ENCODE data around the gene CUL7.
"Not testable (repeated sequence)": the region's sequence is repeated elsewhere in the genome, so short reads cannot be mapped to it uniquely, and the experiment has no call there.

CUL7 gene

DNA sequence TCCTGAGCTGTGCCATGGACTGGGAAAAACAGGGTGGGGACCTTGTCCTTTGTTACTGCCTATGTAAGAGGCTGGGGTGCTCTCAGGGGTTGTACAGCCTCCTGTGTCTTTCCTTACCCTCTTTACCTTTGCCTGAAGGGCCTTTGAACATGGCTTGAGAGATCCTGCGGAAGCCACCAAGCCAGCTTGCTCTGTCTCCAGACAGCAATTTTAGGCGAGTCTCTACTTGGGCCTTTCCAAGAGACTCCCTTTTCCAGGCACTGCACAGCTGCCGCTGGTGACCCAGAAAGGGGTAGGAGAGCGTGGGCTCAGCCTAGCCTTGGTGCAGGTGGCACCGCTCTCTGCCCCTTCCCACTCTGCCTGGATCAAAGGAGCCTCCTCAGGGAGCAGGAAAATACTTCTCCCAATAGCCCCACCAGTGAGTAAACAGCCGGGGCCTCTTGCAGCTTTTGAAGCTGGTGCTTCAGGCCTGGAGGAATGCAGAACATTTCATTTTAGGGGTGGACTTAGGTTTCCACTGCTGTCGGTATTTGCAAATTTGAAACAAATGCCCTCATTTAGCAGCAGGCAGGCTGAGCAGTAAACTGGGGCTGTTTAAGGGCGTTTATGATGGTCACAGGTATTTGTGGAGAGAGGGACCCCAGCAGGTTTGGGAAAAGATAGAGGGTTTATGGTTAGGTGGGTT is 36.4 kb upstream of the CUL7 start:
- Histone ChIP-seq H3K4me1 (ENCODE audit: control insufficient read depth, insufficient read depth, low read length) (peaks cover 38% of the 10 kb centered on the region), H3K4me3 (ENCODE audit: low read depth, low read length) (peak overlapping the region; percentile 1), H3K9me3 (ENCODE audit: control insufficient read depth, insufficient read depth, low read length) (no peaks in the 10 kb centered on the region), H3K36me3 (ENCODE audit: control insufficient read depth, insufficient read depth, low read length) (no peaks in the 10 kb centered on the region), H3K9ac (ENCODE audit: low read depth, low read length) (peak overlapping the region; percentile 14), H3K27me3 (ENCODE audit: control insufficient read depth, insufficient read depth, low read length) (no peaks in the 10 kb centered on the region)

DNA sequence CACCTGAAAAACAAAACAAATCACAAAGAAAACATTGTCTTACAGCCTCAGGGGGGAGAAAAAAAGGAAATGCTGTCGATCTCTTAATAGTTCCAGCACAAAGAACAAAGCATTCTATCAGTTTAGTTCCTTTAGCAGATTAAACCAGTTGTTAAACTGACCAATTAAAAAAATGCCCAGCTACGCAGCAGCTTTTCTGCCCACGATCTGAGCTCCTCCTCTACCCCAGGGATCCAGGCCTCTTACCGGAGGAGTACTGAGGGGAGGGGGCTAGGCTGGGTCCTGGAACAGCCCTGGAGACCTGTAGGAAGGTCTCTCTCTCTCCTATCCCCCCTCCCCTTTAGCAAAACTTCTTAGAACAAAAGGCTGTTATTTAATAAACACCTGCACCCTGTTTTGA is 35.8 kb upstream of the CUL7 start:
- Histone ChIP-seq H3K4me1 (ENCODE audit: control insufficient read depth, insufficient read depth, low read length) (peaks cover 38% of the 10 kb centered on the region), H3K36me3 (ENCODE audit: control insufficient read depth, insufficient read depth, low read length) (no peaks in the 10 kb centered on the region), H3K9me3 (ENCODE audit: control insufficient read depth, insufficient read depth, low read length) (no peaks in the 10 kb centered on the region), H3K4me3 (ENCODE audit: low read depth, low read length) (no peak overlapping the region), H3K27me3 (ENCODE audit: control insufficient read depth, insufficient read depth, low read length) (no peaks in the 10 kb centered on the region), H3K9ac (ENCODE audit: low read depth, low read length) (no peak overlapping the region)

DNA sequence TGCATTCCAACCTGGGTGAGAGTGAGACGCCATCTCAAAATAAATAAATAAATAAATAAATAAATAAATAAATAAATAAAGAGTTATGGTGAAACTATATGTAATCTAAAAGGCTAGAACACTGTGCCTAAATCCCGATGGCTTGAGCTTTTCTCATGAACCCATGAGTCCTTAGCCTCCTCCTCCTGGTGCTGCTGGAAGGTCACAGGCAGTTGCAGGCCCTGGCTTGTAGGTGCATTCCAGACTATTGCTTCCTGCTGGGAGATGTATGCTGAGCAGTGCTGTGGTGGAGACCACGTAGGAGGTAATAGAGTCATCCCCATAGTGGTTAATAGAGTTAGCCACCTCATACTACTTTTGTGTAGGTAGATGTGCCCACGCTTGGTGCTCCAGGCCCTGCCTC is 35.0 kb upstream of the CUL7 start:
- H3K27me3 ChIP-seq (ENCODE audit: control insufficient read depth, insufficient read depth, low read length): no peaks in the 10 kb centered on the region
- no peak overlapping the region for H3K9ac ChIP-seq (ENCODE audit: low read depth, low read length)
- H3K4me3 ChIP-seq (ENCODE audit: low read depth, low read length): no peak overlapping the region
- H3K36me3 ChIP-seq (ENCODE audit: control insufficient read depth, insufficient read depth, low read length): no peaks in the 10 kb centered on the region
- no peaks in the 10 kb centered on the region for H3K9me3 ChIP-seq (ENCODE audit: control insufficient read depth, insufficient read depth, low read length)
- peaks cover 33% of the 10 kb centered on the region for H3K4me1 ChIP-seq (ENCODE audit: control insufficient read depth, insufficient read depth, low read length)

DNA sequence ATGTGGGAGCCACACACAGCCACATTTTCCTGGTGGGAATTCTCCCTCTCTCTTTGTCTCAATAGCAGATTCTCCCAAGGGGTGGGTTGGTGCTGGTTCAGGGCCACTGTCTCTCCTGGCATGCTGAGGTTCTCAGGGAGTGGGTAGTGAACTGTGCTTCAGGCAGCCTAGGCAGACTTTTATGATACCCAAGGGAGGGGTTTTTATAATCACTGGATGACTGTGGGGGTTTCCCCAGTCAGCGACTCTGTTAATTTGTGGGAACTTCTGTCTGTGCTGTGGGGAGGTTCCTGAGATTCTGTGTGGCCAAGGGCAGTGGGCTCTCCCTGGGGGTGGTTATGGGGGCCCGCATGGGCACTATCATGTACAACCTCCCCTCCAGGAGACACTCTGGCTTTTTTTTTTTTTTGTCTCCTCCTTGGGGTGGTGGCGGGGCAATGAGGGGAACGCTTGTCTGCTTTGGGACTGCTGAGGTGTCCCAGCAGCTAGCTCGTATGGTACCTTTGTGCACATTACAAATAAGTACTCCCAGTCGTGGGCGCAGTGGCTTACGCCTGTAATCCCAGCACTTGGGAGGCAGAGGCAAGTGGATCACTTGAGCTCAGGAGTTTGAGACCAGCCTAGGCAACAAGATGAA is 32.5 kb upstream of the CUL7 start:
- no peak overlapping the region for H3K4me3 ChIP-seq (ENCODE audit: low read depth, low read length)
- H3K9ac ChIP-seq (ENCODE audit: low read depth, low read length): no peak overlapping the region
- no peaks in the 10 kb centered on the region for H3K36me3 ChIP-seq (ENCODE audit: control insufficient read depth, insufficient read depth, low read length)
- no peaks in the 10 kb centered on the region for H3K27me3 ChIP-seq (ENCODE audit: control insufficient read depth, insufficient read depth, low read length)
- H3K4me1 ChIP-seq (ENCODE audit: control insufficient read depth, insufficient read depth, low read length): peaks cover 24% of the 10 kb centered on the region
- no peaks in the 10 kb centered on the region for H3K9me3 ChIP-seq (ENCODE audit: control insufficient read depth, insufficient read depth, low read length)

DNA sequence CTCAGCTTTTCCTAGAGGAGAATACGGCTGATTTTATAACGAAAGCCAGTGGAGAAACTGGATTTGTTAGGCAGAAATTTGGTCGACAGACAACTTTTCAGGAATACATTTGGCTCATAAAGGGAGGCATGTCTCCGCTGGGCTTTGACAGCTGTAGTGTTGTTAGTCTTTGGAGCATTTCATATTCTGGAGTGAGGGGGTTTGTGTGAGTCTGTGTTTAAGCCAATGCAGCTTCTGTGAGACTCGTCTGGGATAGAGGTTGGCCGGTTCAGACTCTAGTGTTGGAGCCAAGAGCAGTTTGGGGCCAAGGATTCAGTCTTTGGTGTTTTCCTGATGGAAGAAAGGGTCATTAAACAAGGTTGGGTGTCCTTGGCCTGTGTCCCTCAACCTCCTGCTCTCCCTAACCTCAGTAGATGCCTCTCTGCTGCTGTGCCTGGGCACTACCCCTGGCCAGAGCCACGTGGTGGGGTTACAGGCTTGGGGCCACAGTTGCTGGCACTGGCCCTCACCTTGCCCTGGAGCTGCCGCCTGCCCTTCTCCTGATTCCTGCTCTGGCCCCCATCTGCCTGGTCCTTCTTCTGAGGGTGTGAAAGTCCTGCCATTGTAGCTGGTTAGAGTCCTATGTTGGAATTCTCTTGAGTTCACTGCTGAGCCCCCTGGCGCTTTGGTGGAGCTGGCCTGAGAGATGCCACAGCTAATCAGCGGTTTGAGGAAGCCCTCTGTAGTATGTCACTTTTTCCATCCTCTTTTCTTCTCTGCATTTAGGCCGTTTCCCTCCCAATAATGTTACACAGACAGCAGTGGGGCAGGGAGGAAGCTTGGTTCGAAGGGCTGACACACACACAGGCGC is 29.4 kb upstream of the CUL7 start:
- Histone ChIP-seq H3K27me3 (ENCODE audit: control insufficient read depth, insufficient read depth, low read length) (no peaks in the 10 kb centered on the region), H3K4me3 (ENCODE audit: low read depth, low read length) (no peak overlapping the region), H3K4me1 (ENCODE audit: control insufficient read depth, insufficient read depth, low read length) (peaks cover 6% of the 10 kb centered on the region), H3K9ac (ENCODE audit: low read depth, low read length) (no peak overlapping the region), H3K36me3 (ENCODE audit: control insufficient read depth, insufficient read depth, low read length) (no peaks in the 10 kb centered on the region), H3K9me3 (ENCODE audit: control insufficient read depth, insufficient read depth, low read length) (no peaks in the 10 kb centered on the region)

DNA sequence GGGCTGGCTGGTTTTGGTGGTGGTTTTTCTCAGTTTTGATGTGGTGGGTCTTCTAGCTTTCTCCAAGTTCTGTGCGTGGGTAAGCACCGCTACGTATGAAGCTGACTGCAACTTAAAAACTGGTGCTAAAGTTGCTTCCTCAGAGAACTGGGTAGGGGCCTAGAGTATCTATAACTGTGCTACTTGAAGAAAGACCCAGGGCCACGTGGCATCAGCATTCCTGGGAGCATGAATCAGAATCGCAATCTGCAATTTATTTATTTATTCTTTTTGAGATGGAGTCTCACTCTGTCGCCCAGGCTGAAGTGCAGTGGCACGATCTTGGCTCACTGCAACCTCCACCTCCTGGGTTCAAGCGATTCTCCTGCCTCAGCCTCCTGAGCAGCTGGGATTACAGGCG is 28.3 kb upstream of the CUL7 start:
- peaks cover 12% of the 10 kb centered on the region for H3K4me1 ChIP-seq (ENCODE audit: control insufficient read depth, insufficient read depth, low read length)
- H3K36me3 ChIP-seq (ENCODE audit: control insufficient read depth, insufficient read depth, low read length); H3K9me3 ChIP-seq (ENCODE audit: control insufficient read depth, insufficient read depth, low read length); H3K4me3 ChIP-seq (ENCODE audit: low read depth, low read length); H3K27me3 ChIP-seq (ENCODE audit: control insufficient read depth, insufficient read depth, low read length); H3K9ac ChIP-seq (ENCODE audit: low read depth, low read length): not testable (repeated sequence)

DNA sequence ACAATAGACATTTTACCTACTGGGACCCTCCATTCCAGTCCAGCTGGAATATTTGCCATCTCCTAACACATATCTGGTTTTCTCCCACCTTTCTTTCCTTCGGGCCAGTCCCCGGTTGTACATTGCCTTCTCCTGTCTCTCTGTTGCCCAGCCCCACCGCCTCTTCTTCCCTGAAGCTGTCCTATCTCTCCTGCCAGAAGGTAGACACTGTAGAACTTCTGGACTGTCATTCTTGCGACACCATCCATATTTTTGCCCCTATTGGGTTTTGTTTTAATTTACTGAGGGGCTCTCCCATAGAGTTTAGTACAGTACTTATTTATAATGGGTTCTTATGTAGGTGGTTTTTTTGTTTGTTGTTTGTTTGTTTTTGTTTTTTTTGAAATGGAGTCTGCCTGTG is 27.4 kb upstream of the CUL7 start:
- Histone ChIP-seq H3K4me3 (ENCODE audit: low read depth, low read length) (no peak overlapping the region), H3K9me3 (ENCODE audit: control insufficient read depth, insufficient read depth, low read length) (no peaks in the 10 kb centered on the region), H3K4me1 (ENCODE audit: control insufficient read depth, insufficient read depth, low read length) (peaks cover 12% of the 10 kb centered on the region), H3K27me3 (ENCODE audit: control insufficient read depth, insufficient read depth, low read length) (no peaks in the 10 kb centered on the region), H3K36me3 (ENCODE audit: control insufficient read depth, insufficient read depth, low read length) (no peaks in the 10 kb centered on the region), H3K9ac (ENCODE audit: low read depth, low read length) (no peak overlapping the region)

DNA sequence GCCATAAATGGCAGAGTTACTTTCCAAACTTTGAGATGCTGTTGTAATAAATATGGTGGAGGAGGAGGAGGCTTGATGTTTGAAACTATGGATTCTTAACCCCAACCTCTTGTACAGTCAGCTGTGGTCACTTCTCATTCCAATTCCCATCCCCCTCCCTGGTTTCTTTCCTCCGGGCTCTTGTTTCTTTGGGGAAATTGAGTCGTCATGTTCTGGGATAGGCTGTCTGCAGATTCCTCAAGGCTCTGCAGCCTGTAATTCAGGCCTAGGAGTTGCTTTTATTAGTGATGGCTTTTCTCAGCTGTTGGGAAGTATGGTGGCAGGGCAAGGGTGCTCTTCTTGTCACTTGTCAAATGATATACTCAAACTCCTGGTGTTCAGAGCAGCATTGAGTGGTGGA is 25.0 kb upstream of the CUL7 start:
- Histone ChIP-seq H3K27me3 (ENCODE audit: control insufficient read depth, insufficient read depth, low read length) (no peaks in the 10 kb centered on the region), H3K9me3 (ENCODE audit: control insufficient read depth, insufficient read depth, low read length) (no peaks in the 10 kb centered on the region), H3K36me3 (ENCODE audit: control insufficient read depth, insufficient read depth, low read length) (peaks cover 2% of the 10 kb centered on the region), H3K9ac (ENCODE audit: low read depth, low read length) (no peak overlapping the region), H3K4me3 (ENCODE audit: low read depth, low read length) (no peak overlapping the region), H3K4me1 (ENCODE audit: control insufficient read depth, insufficient read depth, low read length) (peaks cover 19% of the 10 kb centered on the region)

DNA sequence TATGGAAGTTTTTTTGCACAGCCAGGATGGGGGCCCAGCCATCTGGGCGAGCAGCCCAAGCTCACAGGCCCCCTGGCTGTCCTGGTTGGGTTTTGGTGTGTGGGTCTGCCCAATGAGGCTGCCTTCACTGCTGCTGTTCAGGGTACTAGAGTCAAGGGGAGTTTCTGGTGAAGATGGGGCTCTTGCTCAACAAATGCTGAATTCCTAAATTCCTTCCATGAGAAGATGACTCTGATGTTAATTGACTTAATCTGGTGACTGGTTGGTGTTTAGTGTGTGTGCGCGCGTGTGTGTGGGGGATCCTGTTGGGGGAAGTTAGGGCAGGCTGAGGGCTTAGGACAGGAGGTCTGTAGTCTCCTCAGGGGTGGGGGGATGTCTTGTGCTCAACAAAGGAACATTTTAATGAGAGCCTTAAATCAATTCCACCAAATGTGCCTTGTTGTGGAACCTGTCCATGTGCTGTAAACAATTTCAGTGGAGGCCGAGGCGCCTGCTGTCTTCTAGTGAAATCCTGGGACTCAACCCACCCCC is 24.4 kb upstream of the CUL7 start:
- H3K9me3 ChIP-seq (ENCODE audit: control insufficient read depth, insufficient read depth, low read length): no peaks in the 10 kb centered on the region
- peak overlapping the region; percentile 76 for H3K4me3 ChIP-seq (ENCODE audit: low read depth, low read length)
- peaks cover 19% of the 10 kb centered on the region for H3K4me1 ChIP-seq (ENCODE audit: control insufficient read depth, insufficient read depth, low read length)
- peaks cover 5% of the 10 kb centered on the region for H3K36me3 ChIP-seq (ENCODE audit: control insufficient read depth, insufficient read depth, low read length)
- no peaks in the 10 kb centered on the region for H3K27me3 ChIP-seq (ENCODE audit: control insufficient read depth, insufficient read depth, low read length)
- no peak overlapping the region for H3K9ac ChIP-seq (ENCODE audit: low read depth, low read length)

DNA sequence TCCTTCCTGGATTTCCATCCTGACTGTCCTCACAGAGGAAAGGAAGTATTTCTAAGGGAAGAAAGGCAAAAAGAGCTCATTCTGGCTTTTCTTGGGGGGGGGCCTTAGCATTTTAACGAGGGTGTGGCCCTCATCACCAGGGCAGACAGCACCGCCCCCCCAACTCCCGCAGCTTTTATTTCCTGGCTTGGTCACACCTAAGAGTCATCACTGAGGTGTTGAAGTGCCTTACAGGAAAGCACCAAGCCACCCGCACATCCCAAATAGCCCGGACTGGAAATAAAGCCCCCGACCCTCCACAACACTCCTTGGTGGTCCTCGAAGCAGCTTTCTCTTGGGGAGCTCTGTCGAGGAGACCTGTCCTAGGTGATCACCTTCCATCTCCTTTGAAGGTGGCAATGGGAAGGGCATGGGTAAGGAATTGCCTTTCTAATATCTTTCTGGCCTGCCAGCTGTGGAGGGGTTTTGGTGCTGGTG is 23.7 kb upstream of the CUL7 start:
- H3K9me3 ChIP-seq (ENCODE audit: control insufficient read depth, insufficient read depth, low read length): no peaks in the 10 kb centered on the region
- H3K4me1 ChIP-seq (ENCODE audit: control insufficient read depth, insufficient read depth, low read length): peaks cover 19% of the 10 kb centered on the region
- peak overlapping the region; percentile 71 for H3K9ac ChIP-seq (ENCODE audit: low read depth, low read length)
- H3K4me3 ChIP-seq (ENCODE audit: low read depth, low read length): peak overlapping the region; percentile 76
- H3K27me3 ChIP-seq (ENCODE audit: control insufficient read depth, insufficient read depth, low read length): no peaks in the 10 kb centered on the region
- H3K36me3 ChIP-seq (ENCODE audit: control insufficient read depth, insufficient read depth, low read length): peaks cover 5% of the 10 kb centered on the region

DNA sequence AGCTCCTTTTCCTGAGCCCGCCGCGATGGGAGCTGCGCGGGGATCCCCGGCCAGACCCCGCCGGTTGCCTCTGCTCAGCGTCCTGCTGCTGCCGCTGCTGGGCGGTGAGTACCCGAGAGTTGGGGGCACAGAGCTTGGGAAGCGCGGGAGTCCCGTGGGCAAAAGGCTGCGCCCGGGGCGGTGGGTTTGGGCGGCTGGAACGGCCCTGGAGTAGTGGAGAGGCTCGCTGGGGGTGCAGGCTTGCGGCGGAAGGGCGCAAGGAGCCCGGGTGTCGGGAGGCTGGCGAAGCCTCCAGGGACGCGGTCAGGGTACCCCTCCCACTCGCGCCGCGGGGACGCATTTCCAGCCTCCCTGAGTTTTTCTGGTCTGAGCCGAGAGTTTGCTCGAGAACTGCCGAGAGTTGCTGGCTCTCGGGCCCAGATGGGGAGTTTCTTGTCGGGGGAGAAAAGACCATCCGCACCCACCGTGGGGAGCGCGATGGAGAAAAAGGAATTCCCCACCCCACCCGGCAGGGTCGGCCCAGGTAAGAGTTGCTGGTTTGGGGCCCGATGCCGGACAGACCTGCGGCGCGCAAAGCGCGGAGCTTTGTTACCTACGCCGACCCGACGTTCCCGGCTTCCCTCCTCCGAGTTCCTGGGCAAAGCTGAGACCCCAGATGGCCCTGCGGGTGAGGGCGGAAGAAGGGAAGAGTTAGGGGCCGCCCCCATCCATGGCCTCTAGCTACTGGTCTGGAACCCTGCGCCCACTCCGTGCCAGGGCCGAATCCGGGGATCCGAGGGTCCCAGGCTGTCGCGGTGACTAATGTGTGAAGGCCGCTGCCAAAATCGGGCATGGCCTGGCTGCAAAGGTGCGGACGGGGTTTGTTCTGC is 23.0 kb upstream of the CUL7 start:
- peak overlapping the region; percentile 76 for H3K4me3 ChIP-seq (ENCODE audit: low read depth, low read length)

More for the DNA sequence above, 23.0 kb upstream of the CUL7 start:
- Histone ChIP-seq H3K27me3 (ENCODE audit: control insufficient read depth, insufficient read depth, low read length) (no peaks in the 10 kb centered on the region), H3K9me3 (ENCODE audit: control insufficient read depth, insufficient read depth, low read length) (no peaks in the 10 kb centered on the region), H3K36me3 (ENCODE audit: control insufficient read depth, insufficient read depth, low read length) (peaks cover 5% of the 10 kb centered on the region), H3K9ac (ENCODE audit: low read depth, low read length) (peak overlapping the region; percentile 71), H3K4me1 (ENCODE audit: control insufficient read depth, insufficient read depth, low read length) (peaks cover 19% of the 10 kb centered on the region)

Data from iPS-15b (cell line).